ENCODE results near the gene NAGPA.
"Not testable (repeated sequence)": the region's sequence is repeated elsewhere in the genome, so short reads cannot be mapped to it uniquely, and the experiment has no call there.

NAGPA gene

GRCh38 chr16:5033256-5034166, at the start of gene NAGPA:
Gene NAGPA (minus strand): TSS chr16:5033935. CDS start chr16:5033914, 21 bp downstream.
- Histone ChIP-seq H3K36me3 (ENCODE audit: low read depth) (no peaks in the 10 kb centered on the region), H3K4me1 (ENCODE audit: insufficient read depth, poor library complexity, severe bottlenecking) (peaks cover 5% of the 10 kb centered on the region), H3K27me3 (ENCODE audit: insufficient read depth, poor library complexity, severe bottlenecking) (no peaks in the 10 kb centered on the region), H3K4me3 (ENCODE audit: severe bottlenecking) (peak within 1 kb of the TSS; percentile 73), H3K27ac (ENCODE audit: poor library complexity, severe bottlenecking) (no peak within 1 kb of the TSS), H3K9me3 (ENCODE audit: severe bottlenecking) (no peaks in the 10 kb centered on the region)
- peak; percentile 77 for ATAC-seq (ENCODE audit: low read depth)
- TF ChIP-seq CTCF (IDR thresholded peaks at IDR 0.05; ENCODE audit: poor library complexity, severe bottlenecking), result no peak
- peak; percentile 88 for DNase-seq (ENCODE audit: low spot score)

- H3K27me3 ChIP-seq (ENCODE audit: insufficient read depth, poor library complexity, severe bottlenecking); H3K4me3 ChIP-seq (ENCODE audit: severe bottlenecking); H3K27ac ChIP-seq (ENCODE audit: poor library complexity, severe bottlenecking); DNase-seq (ENCODE audit: low spot score); H3K9me3 ChIP-seq (ENCODE audit: severe bottlenecking); ATAC-seq (ENCODE audit: low read depth); H3K4me1 ChIP-seq (ENCODE audit: insufficient read depth, poor library complexity, severe bottlenecking): not testable (repeated sequence)
- peaks cover 25% of the 10 kb centered on the region for H3K36me3 ChIP-seq (ENCODE audit: low read depth)
Observed at GRCh38 chr16:5080996-5081395, 47.3 kb upstream of the NAGPA start.

- not testable (repeated sequence) for H3K27me3 ChIP-seq (ENCODE audit: insufficient read depth, poor library complexity, severe bottlenecking); H3K4me3 ChIP-seq (ENCODE audit: severe bottlenecking); ATAC-seq (ENCODE audit: low read depth); H3K4me1 ChIP-seq (ENCODE audit: insufficient read depth, poor library complexity, severe bottlenecking); H3K27ac ChIP-seq (ENCODE audit: poor library complexity, severe bottlenecking); DNase-seq (ENCODE audit: low spot score); H3K9me3 ChIP-seq (ENCODE audit: severe bottlenecking)
- peaks cover 30% of the 10 kb centered on the region for H3K36me3 ChIP-seq (ENCODE audit: low read depth)
Observed at GRCh38 chr16:5080461-5080860, 46.7 kb upstream of the NAGPA start.

- no peak for TF ChIP-seq CTCF (IDR thresholded peaks at IDR 0.05; ENCODE audit: poor library complexity, severe bottlenecking)
- peaks cover 40% of the 10 kb centered on the region for H3K36me3 ChIP-seq (ENCODE audit: low read depth)
- DNase-seq (ENCODE audit: low spot score) (no peak), ATAC-seq (ENCODE audit: low read depth) (no peak)
- no peaks in the 10 kb centered on the region for H3K4me1 ChIP-seq (ENCODE audit: insufficient read depth, poor library complexity, severe bottlenecking)
- H3K27me3 ChIP-seq (ENCODE audit: insufficient read depth, poor library complexity, severe bottlenecking), result no peaks in the 10 kb centered on the region
- H3K27ac ChIP-seq (ENCODE audit: poor library complexity, severe bottlenecking), result no peak overlapping the region
- H3K9me3 ChIP-seq (ENCODE audit: severe bottlenecking), result no peaks in the 10 kb centered on the region
- H3K4me3 ChIP-seq (ENCODE audit: severe bottlenecking), result no peak overlapping the region
Observed at GRCh38 chr16:5078626-5079025, 44.9 kb upstream of the NAGPA start.

- Histone ChIP-seq H3K4me1 (ENCODE audit: insufficient read depth, poor library complexity, severe bottlenecking) (peaks cover 3% of the 10 kb centered on the region), H3K36me3 (ENCODE audit: low read depth) (peaks cover 50% of the 10 kb centered on the region), H3K4me3 (ENCODE audit: severe bottlenecking) (no peak overlapping the region), H3K9me3 (ENCODE audit: severe bottlenecking) (no peaks in the 10 kb centered on the region), H3K27me3 (ENCODE audit: insufficient read depth, poor library complexity, severe bottlenecking) (no peaks in the 10 kb centered on the region), H3K27ac (ENCODE audit: poor library complexity, severe bottlenecking) (no peak overlapping the region)
- no peak for TF ChIP-seq CTCF (IDR thresholded peaks at IDR 0.05; ENCODE audit: poor library complexity, severe bottlenecking)
- no peak for DNase-seq (ENCODE audit: low spot score)
- no peak for ATAC-seq (ENCODE audit: low read depth)
Observed at GRCh38 chr16:5077304-5077703, 43.6 kb upstream of the NAGPA start.

- no peak overlapping the region for H3K4me3 ChIP-seq (ENCODE audit: severe bottlenecking)
- DNase-seq (ENCODE audit: low spot score), result no peak
- TF ChIP-seq CTCF (IDR thresholded peaks at IDR 0.05; ENCODE audit: poor library complexity, severe bottlenecking), result no peak
Observed at GRCh38 chr16:5075637-5076036, 41.9 kb upstream of the NAGPA start.

GRCh38 chr16:5073771-5074170, 40.0 kb upstream of the NAGPA start:
- H3K4me3 ChIP-seq (ENCODE audit: severe bottlenecking); H3K27ac ChIP-seq (ENCODE audit: poor library complexity, severe bottlenecking); H3K4me1 ChIP-seq (ENCODE audit: insufficient read depth, poor library complexity, severe bottlenecking); ATAC-seq (ENCODE audit: low read depth); H3K27me3 ChIP-seq (ENCODE audit: insufficient read depth, poor library complexity, severe bottlenecking); H3K9me3 ChIP-seq (ENCODE audit: severe bottlenecking): not testable (repeated sequence)
- DNase-seq (ENCODE audit: low spot score), result peak; percentile 8
- H3K36me3 ChIP-seq (ENCODE audit: low read depth), result peaks cover 45% of the 10 kb centered on the region

More at GRCh38 chr16:5075637-5076036, 41.9 kb upstream of the NAGPA start:
- Histone ChIP-seq H3K36me3 (ENCODE audit: low read depth) (peaks cover 50% of the 10 kb centered on the region), H3K27ac (ENCODE audit: poor library complexity, severe bottlenecking) (no peak overlapping the region), H3K27me3 (ENCODE audit: insufficient read depth, poor library complexity, severe bottlenecking) (no peaks in the 10 kb centered on the region), H3K4me1 (ENCODE audit: insufficient read depth, poor library complexity, severe bottlenecking) (peaks cover 4% of the 10 kb centered on the region), H3K9me3 (ENCODE audit: severe bottlenecking) (no peaks in the 10 kb centered on the region)
- ATAC-seq (ENCODE audit: low read depth), result no peak

All from RWPE2 (cell line).